Activated effector memory CD4-positive, alpha-beta T cell treated with anti-CD3 and anti-CD28 coated beads, Interleukin-2, amount 50 U/mL, for 16 hours (primary cell): ENCODE measurements around the gene TREML1.
"Not testable (repeated sequence)": the region's sequence is repeated elsewhere in the genome, so short reads cannot be mapped to it uniquely, and the experiment has no call there.

ENCODE experiments used
- DNase-seq: peaks from one replicate; pipeline ENCODE4 v3.0.0-alpha.2; 2020

The TREML1 gene

GRCh38 chr6:41153992-41154625 is at the start of gene TREML1:
TSS of gene TREML1 (minus strand) at chr6:41154347. CDS start at chr6:41154288, 59 bp downstream.
- DNase-seq: no peak

- no peak for DNase-seq
Measured at GRCh38 chr6:41201764-41202173, 47.6 kb upstream of the TREML1 start.

- DNase-seq: no peak
Measured at GRCh38 chr6:41200901-41201763, 47.0 kb upstream of the TREML1 start, which contains the start of gene TREML2. TSS of gene TREML2 (minus strand) at chr6:41201149. CDS start at chr6:41201008, 141 bp downstream.

- peak; percentile 82 for DNase-seq
Measured at GRCh38 chr6:41200296-41200900, 46.3 kb upstream of the TREML1 start.

GRCh38 chr6:41199552-41200246 is 45.6 kb upstream of the TREML1 start:
- peak; percentile 68 for DNase-seq

- no peak for DNase-seq
Measured at GRCh38 chr6:41197234-41197633, 43.1 kb upstream of the TREML1 start.

GRCh38 chr6:41194386-41194785 is 40.2 kb upstream of the TREML1 start:
- DNase-seq: no peak

- no peak for DNase-seq
Measured at GRCh38 chr6:41193884-41194283, 39.7 kb upstream of the TREML1 start.

- DNase-seq: no peak
Measured at GRCh38 chr6:41193171-41193734, 39.1 kb upstream of the TREML1 start.

- peak; percentile 76 for DNase-seq
Measured at GRCh38 chr6:41191569-41191968, 37.4 kb upstream of the TREML1 start.

GRCh38 chr6:41190791-41191190 is 36.6 kb upstream of the TREML1 start:
- no peak for DNase-seq

- no peak for DNase-seq
Measured at GRCh38 chr6:41189967-41190366, 35.8 kb upstream of the TREML1 start.

GRCh38 chr6:41189046-41189445 is 34.9 kb upstream of the TREML1 start:
- not testable (repeated sequence) for DNase-seq

- DNase-seq: no peak
Measured at GRCh38 chr6:41187924-41188886, 34.1 kb upstream of the TREML1 start.

GRCh38 chr6:41186031-41186562 is 31.9 kb upstream of the TREML1 start:
- no peak for DNase-seq

GRCh38 chr6:41184761-41185160 is 30.6 kb upstream of the TREML1 start:
- DNase-seq: no peak

GRCh38 chr6:41182069-41183034 is 28.2 kb upstream of the TREML1 start:
- DNase-seq: peak; percentile 76

- DNase-seq: peak; percentile 55
Measured at GRCh38 chr6:41181566-41181965, 27.4 kb upstream of the TREML1 start.

GRCh38 chr6:41179163-41179562 is 25.0 kb upstream of the TREML1 start:
- DNase-seq: no peak

- no peak for DNase-seq
Measured at GRCh38 chr6:41177695-41178094, 23.5 kb upstream of the TREML1 start.
